Upper lobe of left lung (tissue), 4 donors: ENCODE results near the gene CAPN7.

Experiments used
- EP300 ChIP-seq, 4 donors: sonication (generic); formaldehyde crosslinking; IDR thresholded peaks; one replicate each; pipeline ENCODE4 v1.5.1; 2017; ENCODE audit warnings: antibody characterized with exemption in 4 of 4, control low read depth in 2 of 4
- POLR2A ChIP-seq, 4 donors: fragments of 450-650 bp; IDR thresholded peaks; one replicate each; pipeline ENCODE4 v1.5.1; 2016 to 2017; ENCODE audit warnings: antibody characterized with exemption in 4 of 4, mild to moderate bottlenecking in 2 of 4

DNA sequence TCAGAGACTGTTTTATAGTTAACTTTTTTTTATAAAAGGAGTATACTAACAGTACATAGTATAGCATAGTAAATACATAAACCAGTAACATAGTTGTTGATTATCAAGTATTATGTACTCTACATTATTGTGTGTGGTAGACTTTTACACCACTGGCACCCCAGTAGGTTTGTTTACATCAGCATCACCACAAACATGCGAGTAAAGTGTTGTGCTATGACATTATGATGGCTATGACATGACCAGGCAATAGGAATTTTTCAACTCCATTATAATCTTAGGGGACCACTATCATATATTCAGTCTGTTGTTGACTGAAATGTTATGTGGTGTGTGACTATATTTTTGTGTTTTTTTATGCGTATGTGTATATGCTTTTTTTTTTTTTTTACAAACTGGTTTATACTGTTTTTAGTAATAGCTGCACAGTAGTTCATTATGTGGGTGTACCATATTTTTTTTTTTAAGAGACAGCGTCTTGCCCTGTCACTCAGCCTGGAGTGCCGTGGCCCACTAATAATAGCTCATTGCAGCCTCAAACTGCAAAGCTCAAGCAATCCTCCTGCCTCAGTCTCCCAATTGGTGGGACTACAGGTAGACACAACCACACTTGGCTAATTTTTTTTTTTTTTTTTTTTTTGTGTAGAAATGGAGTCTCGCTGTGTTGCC lies 1.9 kb downstream of the CAPN7 start:
- TF ChIP-seq POLR2A (IDR thresholded peaks at IDR 0.05) = no peak
- TF ChIP-seq EP300 (IDR thresholded peaks at IDR 0.05) = no peak
